NT2/D1 (cell line): ENCODE results near the gene AIFM3.

Source experiments
- DNase-seq: peaks from one replicate; pipeline ENCODE4 v3.0.0-alpha.2; 2011; ENCODE audit warnings: low read depth, low spot score
- H3K27me3 ChIP-seq: 2 replicates; pipeline ENCODE4 v1.6.0; 2011; ENCODE audit warnings: mild to moderate bottlenecking; ENCODE audit not compliant: insufficient read length, insufficient read depth
- H3K36me3 ChIP-seq: 2 replicates; pipeline ENCODE4 v1.6.1; 2011; ENCODE audit warnings: mild to moderate bottlenecking, low read length, mixed read lengths; ENCODE audit not compliant: insufficient read depth, insufficient read length
- H3K4me1 ChIP-seq: 2 replicates; pipeline ENCODE4 v1.5.1; 2011; ENCODE audit not compliant: insufficient read depth, insufficient read length
- H3K4me3 ChIP-seq: 2 replicates; pipeline ENCODE4 v1.5.1; 2011; ENCODE audit warnings: low read depth; ENCODE audit not compliant: insufficient read length
- H3K9ac ChIP-seq: 2 replicates; pipeline ENCODE4 v1.6.0; 2011; ENCODE audit warnings: low read depth; ENCODE audit not compliant: insufficient read length
- H3K9me3 ChIP-seq: 2 replicates; pipeline ENCODE4 v1.5.1; 2011; ENCODE audit warnings: mild to moderate bottlenecking, low read length; ENCODE audit not compliant: insufficient read depth
- SUZ12 ChIP-seq: IDR thresholded peaks from 2 replicates; pipeline ENCODE4 v1.6.1; 2011; ENCODE audit not compliant: insufficient read length, insufficient read depth; ENCODE audit errors: extremely low read depth
- YY1 ChIP-seq: IDR thresholded peaks from 2 replicates; pipeline ENCODE4 v1.6.1; 2011; ENCODE audit not compliant: insufficient read length, insufficient read depth
- ZNF274 ChIP-seq: IDR thresholded peaks from 2 replicates; pipeline ENCODE4 v1.6.1; 2011; ENCODE audit warnings: mild to moderate bottlenecking, low read depth, low read length

Gene AIFM3

GRCh38 chr22:20949698-20950183, 17.3 kb upstream of the AIFM3 start:
- peaks cover 78% of the 10 kb centered on the region for H3K36me3 ChIP-seq
- H3K27me3 ChIP-seq: no peaks in the 10 kb centered on the region
- H3K9ac ChIP-seq: no peak overlapping the region
- H3K4me3 ChIP-seq: no peak overlapping the region
- H3K9me3 ChIP-seq: no peaks in the 10 kb centered on the region
- TF ChIP-seq ZNF274 (no peak), YY1 (no peak), SUZ12 (no peak)
- no peak for DNase-seq
- H3K4me1 ChIP-seq: no peaks in the 10 kb centered on the region

DNA sequence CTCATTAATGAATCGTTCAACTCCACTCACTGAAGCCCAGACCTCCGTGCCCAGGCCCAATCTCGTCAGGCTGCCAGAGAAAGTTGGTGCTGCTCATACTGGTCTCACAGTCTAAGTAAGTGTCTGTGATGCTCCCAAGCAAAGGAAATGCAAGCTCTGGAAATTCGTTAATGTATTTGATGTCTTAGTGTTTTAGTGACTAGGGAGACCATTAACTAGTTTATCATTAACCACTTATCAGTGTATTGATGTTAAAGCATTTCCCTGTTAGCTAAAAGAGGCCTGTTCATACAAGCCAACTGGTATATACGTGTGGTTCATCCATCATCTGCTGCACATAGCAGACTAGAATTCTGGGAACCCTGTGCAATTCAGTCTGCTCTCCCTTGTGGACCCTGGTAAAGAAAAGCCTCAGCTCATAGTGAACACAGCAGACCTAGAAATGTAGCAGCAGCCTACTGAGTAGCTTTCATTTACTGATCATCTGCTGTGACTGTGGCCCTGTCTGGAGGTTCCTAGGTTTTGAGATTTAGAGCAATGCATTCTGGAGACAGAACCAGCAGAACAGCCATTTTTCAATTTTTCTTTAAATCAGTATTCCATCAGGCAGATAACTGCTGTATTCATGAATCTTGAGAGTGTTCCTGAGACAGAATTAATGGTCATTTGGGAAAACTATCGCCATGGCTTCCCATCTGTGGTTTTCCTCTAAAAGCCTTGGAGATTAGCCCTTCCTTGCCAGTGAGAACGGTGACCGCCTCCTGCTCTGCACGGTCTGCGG, 15.7 kb upstream of the AIFM3 start:
- Histone ChIP-seq H3K27me3 (no peaks in the 10 kb centered on the region), H3K9ac (no peak overlapping the region), H3K36me3 (peaks cover 67% of the 10 kb centered on the region), H3K4me1 (peaks cover 2% of the 10 kb centered on the region), H3K9me3 (no peaks in the 10 kb centered on the region), H3K4me3 (no peak overlapping the region)
- no peak for DNase-seq
- TF ChIP-seq YY1 (no peak), ZNF274 (no peak), SUZ12 (no peak)

DNA sequence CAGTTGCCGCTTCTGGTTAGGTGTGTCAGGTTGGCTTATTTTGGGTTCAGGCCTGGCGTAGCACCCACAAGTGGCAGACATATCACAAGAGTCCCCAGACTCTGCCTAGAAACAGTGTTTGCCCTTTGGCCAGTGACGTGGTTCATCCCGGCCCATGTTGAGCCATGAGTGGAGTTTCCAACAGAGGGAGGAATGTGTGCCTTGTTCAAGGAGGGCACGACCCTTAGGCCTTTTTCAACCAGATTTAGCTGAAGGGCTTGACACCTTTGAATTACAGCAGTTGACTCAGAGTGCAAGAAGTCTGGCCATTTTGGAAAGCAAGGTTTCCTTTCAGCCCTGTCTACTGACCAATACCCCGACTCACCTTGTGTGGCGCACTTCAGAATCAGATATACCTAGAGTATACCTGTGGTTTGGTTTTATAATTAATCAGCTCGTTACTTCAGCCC, 15.1 kb upstream of the AIFM3 start:
- TF ChIP-seq SUZ12 (no peak), ZNF274 (no peak), YY1 (no peak)
- H3K9ac ChIP-seq: no peak overlapping the region
- H3K27me3 ChIP-seq: no peaks in the 10 kb centered on the region
- peaks cover 2% of the 10 kb centered on the region for H3K4me1 ChIP-seq
- no peak for DNase-seq
- no peak overlapping the region for H3K4me3 ChIP-seq
- H3K9me3 ChIP-seq: no peaks in the 10 kb centered on the region
- peaks cover 63% of the 10 kb centered on the region for H3K36me3 ChIP-seq

- H3K27me3 ChIP-seq: no peaks in the 10 kb centered on the region
- TF ChIP-seq ZNF274 (no peak), YY1 (no peak), SUZ12 (no peak)
- no peak overlapping the region for H3K9ac ChIP-seq
- peaks cover 59% of the 10 kb centered on the region for H3K36me3 ChIP-seq
- H3K9me3 ChIP-seq: no peaks in the 10 kb centered on the region
- H3K4me3 ChIP-seq: no peak overlapping the region
- H3K4me1 ChIP-seq: peaks cover 2% of the 10 kb centered on the region
- DNase-seq: no peak
Observed at GRCh38 chr22:20952544-20953341, 14.3 kb upstream of the AIFM3 start.

GRCh38 chr22:20953342-20953608, 13.8 kb upstream of the AIFM3 start:
- Histone ChIP-seq H3K4me3 (no peak overlapping the region), H3K4me1 (peaks cover 2% of the 10 kb centered on the region), H3K36me3 (peaks cover 56% of the 10 kb centered on the region), H3K9me3 (no peaks in the 10 kb centered on the region), H3K9ac (no peak overlapping the region), H3K27me3 (no peaks in the 10 kb centered on the region)
- no peak for DNase-seq
- TF ChIP-seq ZNF274 (no peak), SUZ12 (no peak), YY1 (no peak)

GRCh38 chr22:20953668-20954500, 13.2 kb upstream of the AIFM3 start:
- H3K36me3 ChIP-seq: peaks cover 51% of the 10 kb centered on the region
- no peak overlapping the region for H3K9ac ChIP-seq
- H3K27me3 ChIP-seq: no peaks in the 10 kb centered on the region
- TF ChIP-seq SUZ12 (no peak), YY1 (no peak), ZNF274 (no peak)
- H3K4me1 ChIP-seq: peaks cover 2% of the 10 kb centered on the region
- H3K9me3 ChIP-seq: no peaks in the 10 kb centered on the region
- no peak overlapping the region for H3K4me3 ChIP-seq
- no peak for DNase-seq

- Histone ChIP-seq H3K9ac (no peak overlapping the region), H3K4me3 (no peak overlapping the region)
- TF ChIP-seq SUZ12: no peak
- TF ChIP-seq YY1: no peak
Observed at GRCh38 chr22:20955548-20955947, 11.5 kb upstream of the AIFM3 start.

More at GRCh38 chr22:20955548-20955947, 11.5 kb upstream of the AIFM3 start:
- Histone ChIP-seq H3K27me3 (no peaks in the 10 kb centered on the region), H3K4me1 (peaks cover 2% of the 10 kb centered on the region), H3K9me3 (no peaks in the 10 kb centered on the region), H3K36me3 (peaks cover 38% of the 10 kb centered on the region)
- no peak for DNase-seq
